ENCODE results near the gene CCDC171. TPM values are rescaled to one million over a fixed set of nuclear protein-coding genes. Genes with fewer than 3 reads are reported as not detected.

CCDC171 gene
- total and polyA plus RNA-seq, 10 of the 15 experiments (the other 5 are each of a cell fraction or from before 2014, with no cell fraction given): 1.00 to 7.2 (median 2.8) TPM

DNA sequence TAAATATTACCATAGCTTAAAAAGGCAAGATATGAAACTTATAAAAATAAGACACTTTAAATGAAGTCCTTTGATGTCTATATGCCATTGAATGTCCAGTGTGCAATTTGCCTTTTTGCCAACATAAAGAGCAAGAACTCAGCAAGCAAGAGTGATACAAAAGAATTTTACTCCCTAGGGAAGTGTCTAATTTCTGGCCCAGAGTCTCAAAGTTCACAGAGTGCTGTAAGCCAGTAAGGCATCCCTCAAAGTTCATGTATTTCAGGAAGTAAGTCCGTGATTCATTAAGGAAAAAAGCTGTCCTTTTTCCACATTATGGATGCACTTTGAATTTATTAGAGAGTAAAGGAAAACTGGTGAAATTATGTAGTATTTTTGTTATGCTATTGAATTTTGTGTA, 185.2 kb downstream of the CCDC171 start:
- FAIRE-seq (no peak), DNase-seq (ENCODE audit: low read depth, low spot score) (no peak), ATAC-seq (no peak)
- H3K4me3 ChIP-seq: no peak overlapping the region
- no peak overlapping the region for H2AFZ ChIP-seq (ENCODE audit: control insufficient read depth, low read depth, low read length)
- no TSS peak for BruUV-seq (replicated peaks)
- H3K4me1 ChIP-seq (ENCODE audit: control insufficient read depth, insufficient read depth, low read length): no peaks in the 10 kb centered on the region
- RAD21 ChIA-PET (ENCODE audit: unreplicated experiment): no interaction called here
- intact Hi-C loops (cut with micrococcal nuclease; ENCODE audit: unreplicated experiment): no loop called here
- TF ChIP-seq, protein P1, sequence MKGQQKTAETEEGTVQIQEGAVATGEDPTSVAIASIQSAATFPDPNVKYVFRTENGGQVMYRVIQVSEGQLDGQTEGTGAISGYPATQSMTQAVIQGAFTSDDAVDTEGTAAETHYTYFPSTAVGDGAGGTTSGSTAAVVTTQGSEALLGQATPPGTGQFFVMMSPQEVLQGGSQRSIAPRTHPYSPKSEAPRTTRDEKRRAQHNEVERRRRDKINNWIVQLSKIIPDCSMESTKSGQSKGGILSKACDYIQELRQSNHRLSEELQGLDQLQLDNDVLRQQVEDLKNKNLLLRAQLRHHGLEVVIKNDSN (IDR thresholded peaks at IDR 0.05; ENCODE audit: borderline replicate concordance, extremely low read length, insufficient read depth, low read depth, low read length): no peak
- TF ChIP-seq NRF1 (conservative IDR thresholded peaks at IDR 0.05; ENCODE audit: low read depth, low read length): no peak
- CTCF ChIA-PET: no interaction called here
- no peak overlapping the region for H3K27ac ChIP-seq (ENCODE audit: control insufficient read depth, insufficient read depth)
- 40% methylated on average over 1 of the region's 1 CpG for WGBS (ENCODE audit: insufficient coverage, insufficient replicate concordance, low lambda C conversion rate, missing lambda C conversion rate)
- H4K20me1 ChIP-seq (ENCODE audit: control insufficient read depth, insufficient read depth): no peaks in the 10 kb centered on the region
- H3K9ac ChIP-seq (ENCODE audit: control insufficient read depth, insufficient read depth, low read length): no peak overlapping the region
- POLR2A ChIA-PET: no interaction called here
- SMC1A ChIA-PET (ENCODE audit: uncharacterized antibody, unreplicated experiment): no interaction called here
- no peaks in the 10 kb centered on the region for H3K79me2 ChIP-seq (ENCODE audit: control insufficient read depth, insufficient read depth, low read length)
- no peaks in the 10 kb centered on the region for H3K27me3 ChIP-seq (replicated peaks in 1 of 2; ENCODE audit: control insufficient read depth in 2 of 2, insufficient read depth in 2 of 2, low read length in 1 of 2)
- no peak overlapping the region for H3K4me2 ChIP-seq (ENCODE audit: control insufficient read depth, insufficient read depth)
- in situ Hi-C loops (cut with MboI): no loop called here
- H3K36me3 ChIP-seq (ENCODE audit: control insufficient read depth in 2 of 2, insufficient read depth in 2 of 2, low read length in 1 of 2): no peaks in the 10 kb centered on the region
- no peaks in the 10 kb centered on the region for H3K9me3 ChIP-seq (replicated peaks; ENCODE audit: control insufficient read depth, insufficient read depth, low read length)

- intact Hi-C loops (cut with micrococcal nuclease; ENCODE audit: unreplicated experiment) (no loop called here), in situ Hi-C loops (cut with MboI) (no loop called here)
- Histone ChIP-seq H3K36me3 (ENCODE audit: control insufficient read depth in 2 of 2, insufficient read depth in 2 of 2, low read length in 1 of 2) (no peaks in the 10 kb centered on the region), H4K20me1 (ENCODE audit: control insufficient read depth, insufficient read depth) (no peaks in the 10 kb centered on the region), H3K27ac (ENCODE audit: control insufficient read depth, insufficient read depth) (no peak overlapping the region), H3K9ac (ENCODE audit: control insufficient read depth, insufficient read depth, low read length) (no peak overlapping the region), H3K4me1 (ENCODE audit: control insufficient read depth, insufficient read depth, low read length) (no peaks in the 10 kb centered on the region), H3K79me2 (ENCODE audit: control insufficient read depth, insufficient read depth, low read length) (no peaks in the 10 kb centered on the region), H3K9me3 (replicated peaks; ENCODE audit: control insufficient read depth, insufficient read depth, low read length) (no peaks in the 10 kb centered on the region; the same call in 2 of the 3 replicates), H3K27me3 (replicated peaks in 1 of 2; ENCODE audit: control insufficient read depth in 2 of 2, insufficient read depth in 2 of 2, low read length in 1 of 2) (no peaks in the 10 kb centered on the region), H3K4me3 (no peak overlapping the region), H3K4me2 (ENCODE audit: control insufficient read depth, insufficient read depth) (no peak overlapping the region), H2AFZ (ENCODE audit: control insufficient read depth, low read depth, low read length) (no peak overlapping the region)
- TF ChIP-seq E4F1 (IDR thresholded peaks at IDR 0.05; ENCODE audit: borderline replicate concordance, partially characterized antibody): no peak
- CTCF ChIA-PET: no interaction called here
- FAIRE-seq: no peak
- POLR2A ChIA-PET: no interaction called here
- DNase-seq (ENCODE audit: low read depth, low spot score): no peak
- ATAC-seq: no peak
- SMC1A ChIA-PET (ENCODE audit: uncharacterized antibody, unreplicated experiment): interaction anchor here (0.5 kb wide), 1 partner anchor 1148 kb away, joined by 3 read pairs; no protein-coding TSS in a partner anchor
- WGBS (ENCODE audit: insufficient coverage, insufficient replicate concordance, low lambda C conversion rate, missing lambda C conversion rate): 43% methylated on average over 2 of the region's 2 CpGs
- no TSS peak for BruUV-seq (replicated peaks)
- RAD21 ChIA-PET (ENCODE audit: unreplicated experiment): no interaction called here
Measured at GRCh38 chr9:15741015-15741414, 188.2 kb downstream of the CCDC171 start.

Measured in GM12878 (cell line).